ENCODE measurements around the gene ATP8A2. TPM values are rescaled to one million over a fixed set of nuclear protein-coding genes. Genes with fewer than 3 reads are reported as not detected.

The ATP8A2 gene
- total and polyA plus RNA-seq, 12 donors = under 0.01 to 0.18 (median 0.10) TPM; not detected in 3

DNA sequence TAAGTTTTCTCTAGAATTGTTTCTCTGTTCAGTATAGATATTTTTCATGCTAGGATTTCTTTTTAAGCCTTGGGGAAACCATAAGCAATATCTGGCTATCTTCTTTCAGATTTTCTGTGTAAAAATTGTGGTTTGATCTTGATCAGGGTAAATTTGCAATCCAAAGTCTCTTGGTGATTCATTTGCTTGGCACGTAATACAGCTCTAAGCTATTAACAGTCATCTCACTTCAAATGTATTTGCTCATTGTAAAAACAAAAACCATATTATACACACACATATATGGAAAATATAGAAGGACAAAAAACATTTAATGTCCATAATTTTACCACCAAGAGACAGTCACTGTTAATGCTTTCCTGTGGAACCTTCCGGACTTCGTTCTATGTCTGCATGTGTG is 489.1 kb downstream of the ATP8A2 start:
- Histone ChIP-seq H3K27ac (no peak overlapping the region), H3K4me1 (no peaks in the 10 kb centered on the region), H3K36me3 (no peaks in the 10 kb centered on the region), H3K4me3 (no peak overlapping the region), H3K9me3 (no peaks in the 10 kb centered on the region), H3K27me3 (peaks cover 0 to 29% (median 7%) of the 10 kb centered on the region in 7 donors)
- ATAC-seq = no peak
- whole genome bisulfite sequencing, 2 donors = 95 to 96% methylated on average over 3 of the region's 3 CpGs
- TF ChIP-seq, protein P1, sequence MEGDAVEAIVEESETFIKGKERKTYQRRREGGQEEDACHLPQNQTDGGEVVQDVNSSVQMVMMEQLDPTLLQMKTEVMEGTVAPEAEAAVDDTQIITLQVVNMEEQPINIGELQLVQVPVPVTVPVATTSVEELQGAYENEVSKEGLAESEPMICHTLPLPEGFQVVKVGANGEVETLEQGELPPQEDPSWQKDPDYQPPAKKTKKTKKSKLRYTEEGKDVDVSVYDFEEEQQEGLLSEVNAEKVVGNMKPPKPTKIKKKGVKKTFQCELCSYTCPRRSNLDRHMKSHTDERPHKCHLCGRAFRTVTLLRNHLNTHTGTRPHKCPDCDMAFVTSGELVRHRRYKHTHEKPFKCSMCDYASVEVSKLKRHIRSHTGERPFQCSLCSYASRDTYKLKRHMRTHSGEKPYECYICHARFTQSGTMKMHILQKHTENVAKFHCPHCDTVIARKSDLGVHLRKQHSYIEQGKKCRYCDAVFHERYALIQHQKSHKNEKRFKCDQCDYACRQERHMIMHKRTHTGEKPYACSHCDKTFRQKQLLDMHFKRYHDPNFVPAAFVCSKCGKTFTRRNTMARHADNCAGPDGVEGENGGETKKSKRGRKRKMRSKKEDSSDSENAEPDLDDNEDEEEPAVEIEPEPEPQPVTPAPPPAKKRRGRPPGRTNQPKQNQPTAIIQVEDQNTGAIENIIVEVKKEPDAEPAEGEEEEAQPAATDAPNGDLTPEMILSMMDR (IDR thresholded peaks at IDR 0.05) = no peak
- intact Hi-C loops (cut with DNase I) = no loop called here
- no peak for DNase-seq

DNA sequence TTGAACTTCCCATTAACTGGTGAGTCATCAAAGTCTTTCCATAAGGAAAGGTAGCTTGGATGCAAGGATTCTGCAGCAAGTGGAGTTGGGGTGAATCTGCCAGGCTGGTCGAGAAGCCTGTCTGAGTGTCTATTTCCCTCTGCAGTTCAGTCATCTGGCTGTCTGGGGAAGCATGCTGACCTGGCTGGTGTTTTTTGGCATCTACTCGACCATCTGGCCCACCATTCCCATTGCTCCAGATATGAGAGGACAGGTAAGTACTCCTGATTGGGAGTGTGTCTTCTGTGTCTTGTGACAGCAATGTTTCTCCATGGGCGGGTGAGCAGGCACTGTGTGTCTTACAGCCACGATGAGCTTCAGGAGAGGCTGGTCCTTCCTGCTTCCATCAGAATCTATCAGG is 490.4 kb downstream of the ATP8A2 start:
- DNase-seq (no peak), ATAC-seq (no peak)
- TF ChIP-seq, protein P1 (IDR thresholded peaks at IDR 0.05) = no peak
- H3K27ac ChIP-seq = no peak overlapping the region
- no peaks in the 10 kb centered on the region for H3K9me3 ChIP-seq
- H3K4me1 ChIP-seq = no peaks in the 10 kb centered on the region
- WGBS, 2 donors = 64 to 76% methylated on average over 4 of the region's 4 CpGs
- H3K36me3 ChIP-seq = no peaks in the 10 kb centered on the region
- H3K27me3 ChIP-seq = peaks cover 0 to 37% (median 14%) of the 10 kb centered on the region in 7 donors
- intact Hi-C loops (cut with DNase I) = no loop called here
- no peak overlapping the region for H3K4me3 ChIP-seq

- H3K4me3 ChIP-seq = no peak overlapping the region
- DNase-seq = no peak
- WGBS, 2 donors = 42 to 50% methylated on average over 6 of the region's 6 CpGs
- H3K27ac ChIP-seq = no peak overlapping the region
- intact Hi-C loops (cut with DNase I) = no loop called here
- H3K27me3 ChIP-seq = peaks cover 0 to 41% (median 24%) of the 10 kb centered on the region in 7 donors
- ATAC-seq = no peak
- no peaks in the 10 kb centered on the region for H3K4me1 ChIP-seq
- H3K36me3 ChIP-seq = no peaks in the 10 kb centered on the region
- H3K9me3 ChIP-seq = no peaks in the 10 kb centered on the region
- TF ChIP-seq, protein P1 (IDR thresholded peaks at IDR 0.05) = no peak
These were observed 492.3 kb downstream of the ATP8A2 start for GRCh38 chr13:25864116-25864515.

DNA sequence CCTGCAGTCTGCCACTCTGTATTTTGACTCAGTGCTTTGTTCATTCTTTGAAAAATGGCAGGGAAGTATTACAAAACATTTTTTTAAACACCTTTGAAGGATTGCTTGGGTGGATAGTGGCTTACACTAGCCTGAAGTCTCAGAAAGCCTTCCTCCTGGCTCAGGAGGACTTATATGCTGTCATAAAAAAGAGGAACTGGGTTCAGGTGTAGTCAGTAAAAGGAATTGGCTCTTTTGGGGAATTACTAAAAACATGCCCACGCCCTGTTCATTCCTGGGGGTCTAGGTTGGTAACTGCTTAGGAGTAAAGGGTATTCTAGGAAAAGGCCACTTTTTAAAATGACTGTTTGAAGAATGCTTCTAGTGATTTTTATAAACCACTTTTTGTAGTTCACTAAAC is 493.2 kb downstream of the ATP8A2 start:
- Histone ChIP-seq H3K27ac (no peak overlapping the region), H3K27me3 (peaks cover 0 to 49% (median 25%) of the 10 kb centered on the region in 7 donors), H3K9me3 (no peaks in the 10 kb centered on the region), H3K4me1 (no peaks in the 10 kb centered on the region), H3K4me3 (no peak overlapping the region), H3K36me3 (no peaks in the 10 kb centered on the region)
- 97% methylated on average over 1 of the region's 1 CpG for WGBS, 2 donors
- intact Hi-C loops (cut with DNase I) = no loop called here
- TF ChIP-seq, protein P1 (IDR thresholded peaks at IDR 0.05) = no peak
- ATAC-seq (no peak), DNase-seq (no peak)
